Testis (tissue), 3 donors: Measurements from ENCODE around the gene PLA2G2C. TPM values are rescaled to one million over a fixed set of nuclear protein-coding genes. Genes with fewer than 3 reads are reported as not detected.

ENCODE experiments used
- DNase-seq: peaks from one replicate; pipeline ENCODE4 v3.0.0-alpha.2; 2019
- H3K27ac ChIP-seq, 2 donors: fragments of 200-600 bp; sonication (generic); one replicate each; pipeline ENCODE4 v1.5.1; 2019
- H3K27me3 ChIP-seq: fragments of 200-600 bp; sonication (generic); one replicate; pipeline ENCODE4 v1.5.1; 2019
- H3K36me3 ChIP-seq: fragments of 200-600 bp; sonication (generic); one replicate; pipeline ENCODE4 v1.5.1; 2017; ENCODE audit warnings: low read depth; ENCODE audit errors: missing control alignments
- H3K4me1 ChIP-seq: fragments of 200-600 bp; sonication (generic); one replicate; pipeline ENCODE4 v1.5.1; 2019
- H3K4me3 ChIP-seq, 2 donors: fragments of 200-600 bp; sonication (generic); one replicate each; pipeline ENCODE4 v1.5.1; 2017 to 2019
- H3K9me3 ChIP-seq: fragments of 200-600 bp; sonication (generic); one replicate; pipeline ENCODE4 v1.5.1; 2017
- POLR2A ChIP-seq: fragments of 450-650 bp; IDR thresholded peaks from one replicate; pipeline ENCODE4 v1.6.1; 2017; ENCODE audit warnings: antibody characterized with exemption, mild to moderate bottlenecking, moderate library complexity
- WGBS, 2 donors: methylation state at CpG; one replicate each; pipeline ENCODE4 v1.1.5; 2018; 5-methylcytosine and 5-hydroxymethylcytosine counted together
- intact Hi-C: fragments of 100-400 bp; cut with DNase I; formaldehyde crosslinking; loops from one replicate; pipeline ENCODE4 v1.15.1; 2023; ENCODE audit warnings: low total_unique reads
- polyA plus RNA-seq: library from polyadenylated mRNA; stranded (reverse); fragments of 350-450 nt; fragmentation: Illumina TruSeq; extraction: RNeasy Lipid Tissue Mini Kit (QIAGEN cat#74804); gene quantifications from one replicate; pipeline ENCODE4 v1.2.3, GENCODE V29; 2014; ENCODE audit warnings: low read depth, low replicate concordance; ENCODE audit not compliant: insufficient read depth
- total RNA-seq, 2 donors: library from RNA; depleted of rRNA; stranded (reverse); fragments of >200 nt; gene quantifications; one replicate each; pipeline ENCODE4 v1.2.3, GENCODE V29; 2016
- TF ChIP-seq, protein P1 (sequence below), 3 experiments: fragments of 450-650 bp in 2 of 3; fragments of 200-600 bp in 1 of 3; sonication (generic) in 1 of 3; IDR thresholded peaks; one replicate each; pipeline ENCODE4 v1.5.1; 2016 to 2019; ENCODE audit warnings: antibody characterized with exemption in 3 of 3, mild to moderate bottlenecking in 2 of 3, moderate library complexity in 1 of 3

PLA2G2C gene
- total and polyA plus RNA-seq, 3 donors from 2014 or later = 0.31 to 1.1 (median 0.47) TPM

DNA sequence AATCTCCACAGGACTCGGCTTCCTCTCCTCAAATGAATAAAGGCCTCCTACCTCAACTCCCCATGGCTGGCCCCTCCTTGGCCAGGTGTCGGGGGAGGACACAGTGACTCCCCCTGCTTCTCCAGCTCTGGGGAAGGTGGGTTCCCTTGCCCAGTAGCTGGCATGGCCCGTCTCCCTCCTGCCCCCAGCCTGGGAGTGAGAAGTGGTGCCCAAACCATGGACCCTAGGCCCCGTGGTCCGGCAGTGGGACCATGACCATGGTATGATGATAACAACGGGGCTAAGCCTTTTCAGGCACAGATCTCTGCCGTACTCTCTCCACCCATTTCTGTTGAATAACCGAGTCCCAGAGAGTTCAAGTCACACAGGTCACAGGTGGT, 36.0 kb downstream of the PLA2G2C start:
- 91 to 93% methylated on average over 7 to 8 of the region's 8 CpGs for WGBS, 2 donors
- intact Hi-C loops = no loop called here
- no peaks in the 10 kb centered on the region for H3K36me3 ChIP-seq
- no peaks in the 10 kb centered on the region for H3K9me3 ChIP-seq
- DNase-seq = no peak
- TF ChIP-seq, protein P1, sequence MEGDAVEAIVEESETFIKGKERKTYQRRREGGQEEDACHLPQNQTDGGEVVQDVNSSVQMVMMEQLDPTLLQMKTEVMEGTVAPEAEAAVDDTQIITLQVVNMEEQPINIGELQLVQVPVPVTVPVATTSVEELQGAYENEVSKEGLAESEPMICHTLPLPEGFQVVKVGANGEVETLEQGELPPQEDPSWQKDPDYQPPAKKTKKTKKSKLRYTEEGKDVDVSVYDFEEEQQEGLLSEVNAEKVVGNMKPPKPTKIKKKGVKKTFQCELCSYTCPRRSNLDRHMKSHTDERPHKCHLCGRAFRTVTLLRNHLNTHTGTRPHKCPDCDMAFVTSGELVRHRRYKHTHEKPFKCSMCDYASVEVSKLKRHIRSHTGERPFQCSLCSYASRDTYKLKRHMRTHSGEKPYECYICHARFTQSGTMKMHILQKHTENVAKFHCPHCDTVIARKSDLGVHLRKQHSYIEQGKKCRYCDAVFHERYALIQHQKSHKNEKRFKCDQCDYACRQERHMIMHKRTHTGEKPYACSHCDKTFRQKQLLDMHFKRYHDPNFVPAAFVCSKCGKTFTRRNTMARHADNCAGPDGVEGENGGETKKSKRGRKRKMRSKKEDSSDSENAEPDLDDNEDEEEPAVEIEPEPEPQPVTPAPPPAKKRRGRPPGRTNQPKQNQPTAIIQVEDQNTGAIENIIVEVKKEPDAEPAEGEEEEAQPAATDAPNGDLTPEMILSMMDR (IDR thresholded peaks at IDR 0.05) = no peak
- no peak for TF ChIP-seq POLR2A
- no peak overlapping the region for H3K27ac ChIP-seq
- no peaks in the 10 kb centered on the region for H3K27me3 ChIP-seq
- no peak overlapping the region for H3K4me3 ChIP-seq
- H3K4me1 ChIP-seq = peaks cover 18% of the 10 kb centered on the region

GRCh38 chr1:20149601-20150325, 36.6 kb downstream of the PLA2G2C start:
- DNase-seq = no peak
- TF ChIP-seq POLR2A = no peak
- TF ChIP-seq, protein P1 (IDR thresholded peaks at IDR 0.05) = no peak
- 86 to 90% methylated on average over 14 to 27 of the region's 27 CpGs for WGBS, 2 donors

DNA sequence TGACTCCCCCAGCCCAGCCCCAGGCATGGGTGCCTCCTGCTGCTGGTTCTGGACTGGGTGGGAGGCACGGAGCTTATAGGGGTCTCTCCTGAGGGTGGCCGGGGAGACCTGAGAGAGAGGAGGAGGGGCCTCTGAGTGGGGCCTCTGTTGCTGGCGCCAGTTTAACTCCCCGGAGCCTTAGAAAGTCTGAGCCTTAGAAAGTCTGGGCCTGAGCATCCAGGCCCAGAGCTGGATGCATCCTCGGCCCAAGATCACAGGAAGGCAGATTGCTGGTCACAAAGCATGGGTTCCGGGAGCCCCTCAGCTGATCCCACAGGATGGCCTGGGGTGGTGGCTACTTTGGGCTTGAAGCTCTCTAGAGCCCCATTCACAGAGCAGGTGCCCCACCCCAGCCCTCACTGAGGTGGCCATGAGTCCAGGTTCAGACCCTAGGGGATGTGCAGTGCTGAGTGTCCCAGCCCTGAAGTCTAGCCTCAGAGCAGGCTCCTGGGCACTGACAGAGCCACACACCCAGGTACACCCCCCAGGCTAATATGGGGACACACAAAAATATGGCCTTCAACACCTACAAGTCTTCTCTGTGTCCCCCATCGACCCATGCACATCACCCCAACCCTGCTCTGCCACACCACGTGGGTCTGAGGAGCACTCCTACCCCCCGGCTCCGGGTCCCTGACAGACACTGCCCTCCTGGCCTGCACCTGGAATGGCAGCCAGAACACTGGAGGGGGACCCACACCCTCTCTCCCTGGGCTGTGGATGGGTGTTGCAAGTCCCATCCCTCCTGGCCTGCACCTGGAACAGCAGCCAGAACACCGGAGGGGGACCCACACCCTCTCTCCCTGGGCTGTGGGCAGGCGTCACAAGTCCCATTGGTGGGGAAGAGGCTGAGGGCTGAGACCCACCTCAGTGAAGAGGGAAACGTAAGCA, 37.5 kb downstream of the PLA2G2C start:
- TF ChIP-seq, protein P1 (IDR thresholded peaks at IDR 0.05) = no peak
- TF ChIP-seq POLR2A = no peak
- intact Hi-C loops = loop anchor here (10.0 kb wide), 1 partner anchor 234 kb away; no protein-coding TSS in a partner anchor
- Histone ChIP-seq H3K9me3 (no peaks in the 10 kb centered on the region), H3K4me1 (peaks cover 17% of the 10 kb centered on the region), H3K27ac (no peak overlapping the region), H3K27me3 (no peaks in the 10 kb centered on the region), H3K36me3 (no peaks in the 10 kb centered on the region), H3K4me3 (no peak overlapping the region)
- no peak for DNase-seq
- 88 to 93% methylated on average over 9 to 13 of the region's 13 CpGs for WGBS, 2 donors

More at GRCh38 chr1:20149601-20150325, 36.6 kb downstream of the PLA2G2C start:
- Histone ChIP-seq H3K36me3 (no peaks in the 10 kb centered on the region), H3K4me3 (no peak overlapping the region), H3K27ac (no peak overlapping the region), H3K27me3 (no peaks in the 10 kb centered on the region), H3K4me1 (peaks cover 18% of the 10 kb centered on the region), H3K9me3 (no peaks in the 10 kb centered on the region)
- intact Hi-C loops = loop anchor here (10.0 kb wide), 1 partner anchor 235 kb away; no protein-coding TSS in a partner anchor

DNA sequence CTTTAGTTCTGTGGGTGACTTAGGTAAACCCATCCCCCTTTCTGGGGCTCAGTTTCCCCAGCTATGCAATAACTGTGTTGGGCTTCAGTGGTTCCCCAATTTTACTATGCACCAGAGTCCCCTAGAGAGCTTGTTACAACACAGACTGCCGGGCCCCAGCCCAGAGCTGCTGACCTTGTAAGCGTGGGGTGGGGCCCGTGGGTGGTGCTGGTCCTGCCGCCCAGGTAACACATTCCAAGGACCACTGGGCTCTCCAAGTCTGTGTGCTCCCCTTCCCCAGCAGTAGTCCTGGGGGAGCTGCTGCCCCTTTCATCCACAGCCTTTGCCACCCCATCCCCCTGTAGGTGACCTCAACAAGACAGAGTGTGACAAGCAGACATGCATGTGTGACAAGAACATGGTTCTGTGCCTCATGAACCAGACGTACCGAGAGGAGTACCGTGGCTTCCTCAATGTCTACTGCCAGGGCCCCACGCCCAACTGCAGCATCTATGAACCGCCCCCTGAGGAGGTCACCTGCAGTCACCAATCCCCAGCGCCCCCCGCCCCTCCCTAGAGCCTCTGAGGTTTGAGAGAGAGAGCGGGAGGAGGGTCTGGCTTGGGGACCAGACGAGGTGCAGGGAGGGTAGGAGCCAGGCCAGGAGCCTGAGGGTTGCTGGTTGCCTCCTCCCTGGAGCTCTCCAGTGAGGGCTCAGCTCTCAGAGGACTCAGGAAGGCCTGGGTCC, 38.3 kb downstream of the PLA2G2C start:
- Histone ChIP-seq H3K27me3 (no peaks in the 10 kb centered on the region), H3K27ac (no peak overlapping the region), H3K36me3 (no peaks in the 10 kb centered on the region), H3K9me3 (no peaks in the 10 kb centered on the region), H3K4me3 (no peak overlapping the region), H3K4me1 (peaks cover 18% of the 10 kb centered on the region)
- intact Hi-C loops = loop anchor here (10.0 kb wide), 1 partner anchor 233 kb away; no protein-coding TSS in a partner anchor
- 80 to 85% methylated on average over 13 of the region's 13 CpGs for WGBS, 2 donors
- no peak for DNase-seq
- TF ChIP-seq, protein P1 (IDR thresholded peaks at IDR 0.05) = no peak
- TF ChIP-seq POLR2A = no peak
